ENCODE results near the gene TCFL5. TPM values are rescaled to one million over a fixed set of nuclear protein-coding genes. Genes with fewer than 3 reads are reported as not detected.

TCFL5 gene
- total RNA-seq, 1 experiment from 2014 or later = 23.8 TPM

DNA sequence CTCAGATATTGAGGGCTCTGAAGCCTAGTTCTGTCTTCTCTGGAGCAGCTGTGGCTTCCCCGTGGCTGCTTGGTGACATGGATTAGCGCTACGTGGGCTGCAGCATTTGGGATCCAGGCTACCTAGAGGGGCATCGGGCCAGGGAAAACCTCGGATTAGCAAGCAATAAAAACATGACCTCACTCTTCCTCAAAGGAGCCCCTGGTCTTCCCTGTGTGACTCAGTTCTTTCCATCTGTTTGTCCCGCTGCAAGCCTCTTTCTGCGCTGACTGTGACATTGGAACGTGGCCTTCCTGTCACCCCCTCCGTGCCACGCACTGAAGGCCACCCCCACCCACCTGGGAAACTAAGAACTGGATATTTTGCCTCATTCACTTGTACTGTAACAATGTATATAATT lies 61.7 kb downstream of the TCFL5 start:
- ChIA-PET CTCF (no interaction called here), POLR2A (no interaction called here)
- no peak overlapping the region for H3K27ac ChIP-seq (ENCODE audit: low read length)
- no peak overlapping the region for H3K4me3 ChIP-seq (ENCODE audit: low read depth in 2 of 2, low read length in 2 of 2)
- TF ChIP-seq, protein P1, sequence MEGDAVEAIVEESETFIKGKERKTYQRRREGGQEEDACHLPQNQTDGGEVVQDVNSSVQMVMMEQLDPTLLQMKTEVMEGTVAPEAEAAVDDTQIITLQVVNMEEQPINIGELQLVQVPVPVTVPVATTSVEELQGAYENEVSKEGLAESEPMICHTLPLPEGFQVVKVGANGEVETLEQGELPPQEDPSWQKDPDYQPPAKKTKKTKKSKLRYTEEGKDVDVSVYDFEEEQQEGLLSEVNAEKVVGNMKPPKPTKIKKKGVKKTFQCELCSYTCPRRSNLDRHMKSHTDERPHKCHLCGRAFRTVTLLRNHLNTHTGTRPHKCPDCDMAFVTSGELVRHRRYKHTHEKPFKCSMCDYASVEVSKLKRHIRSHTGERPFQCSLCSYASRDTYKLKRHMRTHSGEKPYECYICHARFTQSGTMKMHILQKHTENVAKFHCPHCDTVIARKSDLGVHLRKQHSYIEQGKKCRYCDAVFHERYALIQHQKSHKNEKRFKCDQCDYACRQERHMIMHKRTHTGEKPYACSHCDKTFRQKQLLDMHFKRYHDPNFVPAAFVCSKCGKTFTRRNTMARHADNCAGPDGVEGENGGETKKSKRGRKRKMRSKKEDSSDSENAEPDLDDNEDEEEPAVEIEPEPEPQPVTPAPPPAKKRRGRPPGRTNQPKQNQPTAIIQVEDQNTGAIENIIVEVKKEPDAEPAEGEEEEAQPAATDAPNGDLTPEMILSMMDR (IDR thresholded peaks at IDR 0.05) = no peak
- TF ChIP-seq, protein P2, sequence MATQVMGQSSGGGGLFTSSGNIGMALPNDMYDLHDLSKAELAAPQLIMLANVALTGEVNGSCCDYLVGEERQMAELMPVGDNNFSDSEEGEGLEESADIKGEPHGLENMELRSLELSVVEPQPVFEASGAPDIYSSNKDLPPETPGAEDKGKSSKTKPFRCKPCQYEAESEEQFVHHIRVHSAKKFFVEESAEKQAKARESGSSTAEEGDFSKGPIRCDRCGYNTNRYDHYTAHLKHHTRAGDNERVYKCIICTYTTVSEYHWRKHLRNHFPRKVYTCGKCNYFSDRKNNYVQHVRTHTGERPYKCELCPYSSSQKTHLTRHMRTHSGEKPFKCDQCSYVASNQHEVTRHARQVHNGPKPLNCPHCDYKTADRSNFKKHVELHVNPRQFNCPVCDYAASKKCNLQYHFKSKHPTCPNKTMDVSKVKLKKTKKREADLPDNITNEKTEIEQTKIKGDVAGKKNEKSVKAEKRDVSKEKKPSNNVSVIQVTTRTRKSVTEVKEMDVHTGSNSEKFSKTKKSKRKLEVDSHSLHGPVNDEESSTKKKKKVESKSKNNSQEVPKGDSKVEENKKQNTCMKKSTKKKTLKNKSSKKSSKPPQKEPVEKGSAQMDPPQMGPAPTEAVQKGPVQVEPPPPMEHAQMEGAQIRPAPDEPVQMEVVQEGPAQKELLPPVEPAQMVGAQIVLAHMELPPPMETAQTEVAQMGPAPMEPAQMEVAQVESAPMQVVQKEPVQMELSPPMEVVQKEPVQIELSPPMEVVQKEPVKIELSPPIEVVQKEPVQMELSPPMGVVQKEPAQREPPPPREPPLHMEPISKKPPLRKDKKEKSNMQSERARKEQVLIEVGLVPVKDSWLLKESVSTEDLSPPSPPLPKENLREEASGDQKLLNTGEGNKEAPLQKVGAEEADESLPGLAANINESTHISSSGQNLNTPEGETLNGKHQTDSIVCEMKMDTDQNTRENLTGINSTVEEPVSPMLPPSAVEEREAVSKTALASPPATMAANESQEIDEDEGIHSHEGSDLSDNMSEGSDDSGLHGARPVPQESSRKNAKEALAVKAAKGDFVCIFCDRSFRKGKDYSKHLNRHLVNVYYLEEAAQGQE (IDR thresholded peaks at IDR 0.05; ENCODE audit: insufficient read depth in 1 of 2, low read depth in 2 of 2, low read length in 1 of 2) = no peak
- TF ChIP-seq POLR2AphosphoS5 (IDR thresholded peaks at IDR 0.05; ENCODE audit: low read depth, low read length) (no peak), SIN3A (IDR thresholded peaks at IDR 0.05; ENCODE audit: borderline replicate concordance, insufficient read depth, low read depth, low read length) (no peak), TCF7L2 (IDR thresholded peaks at IDR 0.05; ENCODE audit: low read depth, low read length) (no peak)
- peaks cover 4% of the 10 kb centered on the region for H3K36me3 ChIP-seq (ENCODE audit: control insufficient read depth, insufficient read depth, low read length)
- no peak for ATAC-seq
- H3K27me3 ChIP-seq (ENCODE audit: control insufficient read depth, insufficient read depth, low read length) = no peaks in the 10 kb centered on the region
- no TSS peak for BruUV-seq (replicated peaks)
- H3K4me1 ChIP-seq (ENCODE audit: control insufficient read depth, insufficient read depth, low read length) = peaks cover 20% of the 10 kb centered on the region
- in situ Hi-C loops (cut with HindIII; ENCODE audit: low pct_unique_long_range_greater_than_20kb, low sequenced_read_pairs) (no loop called here), intact Hi-C loops (cut with micrococcal nuclease; ENCODE audit: unreplicated experiment) (loop anchor here (10.0 kb wide), 1 partner anchor 325 kb away; the partner anchor contains the start of gene GATA5)
- no peak for DNase-seq (ENCODE audit: low read depth, low spot score)
- no peaks in the 10 kb centered on the region for H3K9me3 ChIP-seq (ENCODE audit: control insufficient read depth, insufficient read depth, low read depth, low read length)

DNA sequence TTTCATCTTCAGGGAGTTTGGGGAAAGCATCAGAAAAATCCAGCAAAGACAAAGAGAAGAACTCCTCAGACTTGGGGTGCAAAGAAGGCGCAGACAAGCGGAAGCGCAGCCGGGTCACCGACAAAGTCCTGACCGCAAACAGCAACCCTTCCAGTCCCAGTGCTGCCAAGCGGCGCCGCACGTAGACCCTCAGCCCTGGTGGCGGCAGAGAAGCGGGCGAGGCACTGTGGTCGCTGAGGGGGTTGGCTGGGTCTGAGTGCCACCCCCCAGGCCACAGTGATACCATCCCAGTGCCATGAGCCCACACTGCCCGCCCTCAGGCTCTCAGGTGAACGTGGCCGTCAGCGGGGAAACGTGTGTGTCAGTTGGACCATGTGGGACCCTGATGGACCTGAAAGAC lies 62.2 kb downstream of the TCFL5 start:
- ATAC-seq (no peak), DNase-seq (ENCODE audit: low read depth, low spot score) (no peak)
- ChIA-PET POLR2A (no interaction called here), CTCF (no interaction called here)
- Histone ChIP-seq H3K27ac (ENCODE audit: low read length) (no peak overlapping the region), H3K9me3 (ENCODE audit: control insufficient read depth, insufficient read depth, low read depth, low read length) (no peaks in the 10 kb centered on the region), H3K4me3 (ENCODE audit: low read depth in 2 of 2, low read length in 2 of 2) (no peak overlapping the region), H3K27me3 (ENCODE audit: control insufficient read depth, insufficient read depth, low read length) (no peaks in the 10 kb centered on the region), H3K36me3 (ENCODE audit: control insufficient read depth, insufficient read depth, low read length) (peaks cover 3% of the 10 kb centered on the region), H3K4me1 (ENCODE audit: control insufficient read depth, insufficient read depth, low read length) (peaks cover 20% of the 10 kb centered on the region)
- in situ Hi-C loops (cut with HindIII; ENCODE audit: low pct_unique_long_range_greater_than_20kb, low sequenced_read_pairs) (no loop called here), intact Hi-C loops (cut with micrococcal nuclease; ENCODE audit: unreplicated experiment) (loop anchor here (10.0 kb wide), 1 partner anchor 325 kb away; the partner anchor contains the start of gene GATA5)
- TSS peak; percentile 91 for BruUV-seq (replicated peaks)
- TF ChIP-seq TCF7L2 (IDR thresholded peaks at IDR 0.05; ENCODE audit: low read depth, low read length) = no peak

DNA sequence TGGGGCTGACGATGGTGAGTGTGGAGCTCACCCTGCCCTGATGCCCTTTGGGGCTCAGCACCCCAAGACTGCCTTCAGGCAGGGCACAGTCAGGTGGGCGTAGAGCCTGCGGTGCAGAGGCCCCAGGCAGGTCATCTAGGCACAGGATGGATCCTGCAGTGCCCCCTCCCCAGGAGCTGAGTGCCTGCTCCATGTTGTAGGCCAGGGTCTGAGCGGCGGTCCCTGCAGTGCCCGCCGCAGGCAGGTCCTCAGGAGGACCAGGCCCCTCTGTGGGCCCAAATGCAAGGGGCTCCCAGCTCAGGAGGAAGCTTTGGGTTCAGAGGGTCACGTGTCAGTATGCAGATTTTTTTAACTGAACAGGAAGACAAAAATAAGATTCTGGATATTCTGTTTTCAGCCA lies 62.6 kb downstream of the TCFL5 start:
- in situ Hi-C loops (cut with HindIII; ENCODE audit: low pct_unique_long_range_greater_than_20kb, low sequenced_read_pairs) = no loop called here

More for the DNA sequence above, 62.6 kb downstream of the TCFL5 start:
- BruUV-seq (replicated peaks) = no TSS peak
- ATAC-seq (no peak), DNase-seq (ENCODE audit: low read depth, low spot score) (no peak)
- H3K9me3 ChIP-seq (ENCODE audit: control insufficient read depth, insufficient read depth, low read depth, low read length) = no peaks in the 10 kb centered on the region
- H3K27me3 ChIP-seq (ENCODE audit: control insufficient read depth, insufficient read depth, low read length) = no peaks in the 10 kb centered on the region
- ChIA-PET POLR2A (no interaction called here), CTCF (no interaction called here)
- no peak overlapping the region for H3K4me3 ChIP-seq (ENCODE audit: low read depth in 2 of 2, low read length in 2 of 2)
- TF ChIP-seq, protein P2 (IDR thresholded peaks at IDR 0.05; ENCODE audit: insufficient read depth in 1 of 2, low read depth in 2 of 2, low read length in 1 of 2) = no peak
- TF ChIP-seq SIN3A (IDR thresholded peaks at IDR 0.05; ENCODE audit: borderline replicate concordance, insufficient read depth, low read depth, low read length) (no peak), TCF7L2 (IDR thresholded peaks at IDR 0.05; ENCODE audit: low read depth, low read length) (no peak), POLR2AphosphoS5 (IDR thresholded peaks at IDR 0.05; ENCODE audit: low read depth, low read length) (no peak)
- TF ChIP-seq, protein P1 (IDR thresholded peaks at IDR 0.05) = no peak
- H3K36me3 ChIP-seq (ENCODE audit: control insufficient read depth, insufficient read depth, low read length) = peaks cover 3% of the 10 kb centered on the region
- peaks cover 17% of the 10 kb centered on the region for H3K4me1 ChIP-seq (ENCODE audit: control insufficient read depth, insufficient read depth, low read length)
- intact Hi-C loops (cut with micrococcal nuclease; ENCODE audit: unreplicated experiment) = loop anchor here (10.0 kb wide), 1 partner anchor 324 kb away; the partner anchor contains the start of gene GATA5
- no peak overlapping the region for H3K27ac ChIP-seq (ENCODE audit: low read length)
